NCI-H2107 treated with DMSO at 0.1 percent for 48 hours (cell line): ENCODE results near the gene PCDHA1.
A peak's percentile ranks its signal among the peaks of the same experiment; 100 is the strongest.

Experiments
- DNase-seq: peaks from one replicate; lab custom pipeline; 2025; ENCODE audit not compliant: unreplicated experiment; lab: John Stamatoyannopoulos, UW

The PCDHA1 gene

GRCh38 chr5:140916325-140916724 lies 130.4 kb downstream of the PCDHA1 start:
- no peak for DNase-seq

GRCh38 chr5:140923601-140924000 lies 137.7 kb downstream of the PCDHA1 start:
- DNase-seq, result no peak

GRCh38 chr5:140925806-140926442 lies 140.0 kb downstream of the PCDHA1 start, which contains the start of gene PCDHAC1:
TSS of gene PCDHAC1 (plus strand) at chr5:140926299. CDS start at chr5:140926893, 594 bp downstream.
- no peak for DNase-seq

- peak; percentile 56 for DNase-seq
Measured at GRCh38 chr5:140926443-140927227, 140.7 kb downstream of the PCDHA1 start.

- DNase-seq, result no peak
Measured at GRCh38 chr5:140927228-140927573, 141.3 kb downstream of the PCDHA1 start.

- no peak for DNase-seq
Measured at GRCh38 chr5:140934964-140935606, 149.1 kb downstream of the PCDHA1 start.

- DNase-seq, result no peak
Measured at GRCh38 chr5:140946578-140946977, 160.6 kb downstream of the PCDHA1 start.

GRCh38 chr5:140951636-140952035 lies 165.7 kb downstream of the PCDHA1 start:
- no peak for DNase-seq

- no peak for DNase-seq
Measured at GRCh38 chr5:140953234-140953633, 167.3 kb downstream of the PCDHA1 start.

- no peak for DNase-seq
Measured at GRCh38 chr5:140962190-140962589, 176.2 kb downstream of the PCDHA1 start.

GRCh38 chr5:140964356-140964755 lies 178.4 kb downstream of the PCDHA1 start:
- no peak for DNase-seq

GRCh38 chr5:140965905-140966292 lies 180.0 kb downstream of the PCDHA1 start:
- no peak for DNase-seq

- peak; percentile 8 for DNase-seq
Measured at GRCh38 chr5:140966293-140967225, 180.6 kb downstream of the PCDHA1 start, which contains the start of gene PCDHAC2. TSS of gene PCDHAC2 (plus strand) at chr5:140966476. CDS start at chr5:140966767, 291 bp downstream.

GRCh38 chr5:140967226-140967893 lies 181.4 kb downstream of the PCDHA1 start:
- DNase-seq, result no peak

GRCh38 chr5:140969880-140970279 lies 183.9 kb downstream of the PCDHA1 start:
- no peak for DNase-seq

- no peak for DNase-seq
Measured at GRCh38 chr5:140973550-140973949, 187.6 kb downstream of the PCDHA1 start.

GRCh38 chr5:140977003-140977402 lies 191.1 kb downstream of the PCDHA1 start:
- DNase-seq, result no peak

- no peak for DNase-seq
Measured at GRCh38 chr5:140978260-140978659, 192.3 kb downstream of the PCDHA1 start.

GRCh38 chr5:140978983-140979382 lies 193.0 kb downstream of the PCDHA1 start:
- DNase-seq, result no peak

- no peak for DNase-seq
Measured at GRCh38 chr5:140982083-140982716, 196.3 kb downstream of the PCDHA1 start.
